GM18858 (cell line): ENCODE measurements around the gene SASH3.

ENCODE experiments used
- ATAC-seq: cut with Tn5 transposase; IDR thresholded peaks from one replicate; pipeline ENCODE4 v1.9.1; 2021; ENCODE audit not compliant: unreplicated experiment

The SASH3 gene

GRCh38 chrX:129781680-129782495 lies 2.1 kb downstream of the SASH3 start:
- no peak for ATAC-seq

GRCh38 chrX:129782706-129783105 lies 3.0 kb downstream of the SASH3 start:
- ATAC-seq, result no peak

GRCh38 chrX:129783291-129783713 lies 3.6 kb downstream of the SASH3 start:
- ATAC-seq, result no peak

- no peak for ATAC-seq
Measured at GRCh38 chrX:129784371-129784770, 4.6 kb downstream of the SASH3 start.

- no peak for ATAC-seq
Measured at GRCh38 chrX:129785160-129785947, 5.6 kb downstream of the SASH3 start.

- peak; percentile 87 for ATAC-seq
Measured at GRCh38 chrX:129786210-129786651, 6.5 kb downstream of the SASH3 start.

GRCh38 chrX:129787336-129788055 lies 7.7 kb downstream of the SASH3 start:
- ATAC-seq, result no peak

GRCh38 chrX:129788527-129788926 lies 8.8 kb downstream of the SASH3 start:
- no peak for ATAC-seq

- no peak for ATAC-seq
Measured at GRCh38 chrX:129790146-129790545, 10.4 kb downstream of the SASH3 start.

- ATAC-seq, result no peak
Measured at GRCh38 chrX:129790808-129791207, 11.1 kb downstream of the SASH3 start.

GRCh38 chrX:129791336-129791735 lies 11.6 kb downstream of the SASH3 start:
- no peak for ATAC-seq

- ATAC-seq, result no peak
Measured at GRCh38 chrX:129791961-129792570, 12.3 kb downstream of the SASH3 start.

- ATAC-seq, result no peak
Measured at GRCh38 chrX:129792586-129793291, 13.0 kb downstream of the SASH3 start.

- no peak for ATAC-seq
Measured at GRCh38 chrX:129793604-129794191, 13.9 kb downstream of the SASH3 start.

- ATAC-seq, result no peak
Measured at GRCh38 chrX:129795584-129795983, 15.8 kb downstream of the SASH3 start.

GRCh38 chrX:129797251-129797906 lies 17.6 kb downstream of the SASH3 start:
- ATAC-seq, result no peak

GRCh38 chrX:129798456-129798855 lies 18.7 kb downstream of the SASH3 start:
- no peak for ATAC-seq

GRCh38 chrX:129798888-129799287 lies 19.1 kb downstream of the SASH3 start:
- no peak for ATAC-seq

GRCh38 chrX:129800186-129800585 lies 20.4 kb downstream of the SASH3 start:
- no peak for ATAC-seq
